Measurements from ENCODE around the gene KAZN.

DNA sequence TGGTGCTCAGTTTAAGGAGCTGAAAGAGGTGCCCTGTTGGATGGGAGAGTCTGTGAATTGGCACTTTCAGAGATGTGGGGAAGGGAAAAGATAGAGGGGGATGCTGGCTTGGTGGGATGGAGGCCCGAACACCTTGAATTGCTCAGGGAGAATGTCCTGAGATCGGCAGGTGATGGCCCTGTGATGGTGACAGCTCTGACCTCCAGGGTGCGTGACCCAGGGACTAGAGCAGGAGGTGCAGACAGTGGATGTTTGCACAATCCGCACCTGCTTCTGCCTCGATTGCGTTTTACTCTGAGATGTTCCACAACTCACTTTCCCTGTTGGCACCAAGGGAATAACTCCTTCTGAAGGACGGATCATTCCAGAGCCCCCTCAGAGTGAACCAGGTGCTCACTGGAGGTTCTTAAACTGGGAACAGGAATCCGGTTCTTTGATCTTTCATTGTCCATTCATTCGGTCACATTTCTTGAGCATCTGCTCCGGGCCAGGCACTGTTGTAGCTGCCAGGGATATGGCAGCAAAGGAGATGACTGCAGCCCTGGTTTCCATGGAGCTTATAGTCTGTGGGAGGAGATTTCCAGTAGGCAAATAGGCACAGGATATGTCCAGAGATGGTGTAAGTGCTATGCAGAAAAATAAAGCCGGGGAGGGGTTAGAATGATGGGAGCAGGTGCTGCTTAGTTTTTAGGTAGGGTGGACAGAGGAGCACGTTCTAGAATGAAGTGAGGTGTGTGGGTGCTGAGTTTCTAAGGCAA is 328.5 kb downstream of the KAZN start:
- TF ChIP-seq CTCF (conservative IDR thresholded peaks at IDR 0.05; ENCODE audit: low read length) (no peak), EZH2phosphoT487 (IDR thresholded peaks at IDR 0.05; ENCODE audit: borderline replicate concordance) (no peak)
